ENCODE measurements around the gene PRDM4.

- TF ChIP-seq CTCF (IDR thresholded peaks at IDR 0.05): no peak
- no peak for TF ChIP-seq POLR2A (IDR thresholded peaks at IDR 0.05)
These were observed 19.4 kb upstream of the PRDM4 start for GRCh38 chr12:107780298-107780697.
